PC-3 (cell line): ENCODE results near the gene FPGS. TPM values are rescaled to one million over a fixed set of nuclear protein-coding genes. Genes with fewer than 3 reads are reported as not detected.

Experiments
- ATAC-seq: fragments of 200-7000 bp; cut with Tn5 transposase; 2 replicates; pipeline ENCODE4 v1.9.1; 2020; ENCODE audit warnings: mild to moderate bottlenecking, moderate library complexity
- BruUV-seq: library from RNA; stranded (reverse); fragments of 400-500 nt; replicated peaks from 2 replicates; lab custom pipeline; 2021; lab: Mats Ljungman, UMichigan
- CTCF ChIA-PET: fragments of 300-600 bp; sonication (Branson Sonifier 250); formaldehyde crosslinking; loops from one replicate; lab custom pipeline; 2022; ENCODE audit warnings: antibody characterized with exemption; lab: Charles Lee
- POLR2A ChIA-PET: fragments of 300-600 bp; sonication (Branson Sonifier 250); formaldehyde crosslinking; loops from one replicate; lab custom pipeline; 2022; ENCODE audit warnings: antibody characterized with exemption; ENCODE audit not compliant: unreplicated experiment; lab: Charles Lee
- DNase-seq: peaks from one replicate; pipeline ENCODE4 v3.0.0-alpha.2; 2015
- H2AFZ ChIP-seq: fragments of 300-600 bp; sonication (generic); 2 replicates; pipeline ENCODE4 v1.6.0; 2016; ENCODE audit warnings: antibody characterized with exemption, low read length
- H3F3A ChIP-seq: fragments of 300-600 bp; sonication (generic); one replicate; pipeline ENCODE4 v1.6.0; 2017; ENCODE audit warnings: antibody characterized with exemption, low read length, control low read depth, mild to moderate bottlenecking; ENCODE audit not compliant: unreplicated experiment
- H3K27ac ChIP-seq: fragments of 300-600 bp; sonication (generic); 2 replicates; pipeline ENCODE4 v1.5.1; 2016; ENCODE audit warnings: mild to moderate bottlenecking, low read length
- H3K27me3 ChIP-seq: fragments of 300-600 bp; sonication (generic); 2 replicates; pipeline ENCODE4 v1.6.1; 2016; ENCODE audit warnings: low read length, mixed read lengths
- H3K36me3 ChIP-seq: fragments of 300-600 bp; sonication (generic); 2 replicates; pipeline ENCODE4 v1.6.1; 2016; ENCODE audit warnings: low read depth, mixed run types, low read length, mixed read lengths
- H3K4me1 ChIP-seq: fragments of 300-600 bp; sonication (generic); 2 replicates; pipeline ENCODE4 v1.5.1; 2016; ENCODE audit warnings: low read length; ENCODE audit not compliant: insufficient read depth
- H3K4me2 ChIP-seq: fragments of 300-600 bp; sonication (generic); 2 replicates; pipeline ENCODE4 v1.6.0; 2016; ENCODE audit warnings: low read length
- H3K4me3 ChIP-seq: fragments of 300-600 bp; sonication (generic); 2 replicates; pipeline ENCODE4 v1.5.1; 2016; ENCODE audit warnings: mild to moderate bottlenecking, low read length, mixed read lengths
- H3K79me2 ChIP-seq: fragments of 300-600 bp; sonication (generic); 2 replicates; pipeline ENCODE4 v1.6.1; 2017; ENCODE audit warnings: low read length, mixed read lengths
- H3K9ac ChIP-seq: fragments of 300-600 bp; sonication (generic); 2 replicates; pipeline ENCODE4 v1.6.0; 2016; ENCODE audit warnings: mild to moderate bottlenecking, low read length
- H3K9me2 ChIP-seq: fragments of 300-600 bp; sonication (generic); replicated peaks from 2 replicates; pipeline ENCODE4 v1.6.1; 2016; ENCODE audit warnings: mixed run types, low read length, mixed read lengths
- H3K9me3 ChIP-seq: fragments of 300-600 bp; sonication (generic); 2 replicates; pipeline ENCODE4 v1.6.1; 2016; ENCODE audit warnings: low read length, mixed read lengths
- H4K20me1 ChIP-seq: fragments of 300-600 bp; sonication (generic); 2 replicates; pipeline ENCODE4 v1.6.1; 2016; ENCODE audit warnings: low read length, mixed read lengths
- EZH2 ChIP-seq: fragments of 300-600 bp; sonication (generic); IDR thresholded peaks from one replicate; pipeline ENCODE4 v1.6.1; 2017; ENCODE audit warnings: antibody characterized with exemption, mild to moderate bottlenecking, low read length; ENCODE audit not compliant: unreplicated experiment
- EZH2phosphoT487 ChIP-seq: fragments of 300-600 bp; sonication (generic); IDR thresholded peaks from 2 replicates; pipeline ENCODE4 v1.6.1; 2018; ENCODE audit warnings: mild to moderate bottlenecking, antibody characterized with exemption, low read length, borderline replicate concordance
- intact Hi-C: fragments of 100-400 bp; cut with micrococcal nuclease; formaldehyde crosslinking; loops from 2 replicates; pipeline ENCODE4 v1.9.0; 2023
- total RNA-seq: library from RNA; depleted of rRNA; stranded (reverse); fragments of >200 nt; gene quantifications from 2 replicates; pipeline ENCODE4 v1.2.3, GENCODE V29; 2014
- TF ChIP-seq, protein P1 (sequence below): fragments of 300-600 bp; sonication (generic); conservative IDR thresholded peaks from 2 replicates; pipeline ENCODE4 v1.5.1; 2017; ENCODE audit warnings: antibody characterized with exemption, low read depth, mild to moderate bottlenecking, low read length

The FPGS gene
- total RNA-seq, 1 experiment from 2014 or later: 78.5 TPM

DNA sequence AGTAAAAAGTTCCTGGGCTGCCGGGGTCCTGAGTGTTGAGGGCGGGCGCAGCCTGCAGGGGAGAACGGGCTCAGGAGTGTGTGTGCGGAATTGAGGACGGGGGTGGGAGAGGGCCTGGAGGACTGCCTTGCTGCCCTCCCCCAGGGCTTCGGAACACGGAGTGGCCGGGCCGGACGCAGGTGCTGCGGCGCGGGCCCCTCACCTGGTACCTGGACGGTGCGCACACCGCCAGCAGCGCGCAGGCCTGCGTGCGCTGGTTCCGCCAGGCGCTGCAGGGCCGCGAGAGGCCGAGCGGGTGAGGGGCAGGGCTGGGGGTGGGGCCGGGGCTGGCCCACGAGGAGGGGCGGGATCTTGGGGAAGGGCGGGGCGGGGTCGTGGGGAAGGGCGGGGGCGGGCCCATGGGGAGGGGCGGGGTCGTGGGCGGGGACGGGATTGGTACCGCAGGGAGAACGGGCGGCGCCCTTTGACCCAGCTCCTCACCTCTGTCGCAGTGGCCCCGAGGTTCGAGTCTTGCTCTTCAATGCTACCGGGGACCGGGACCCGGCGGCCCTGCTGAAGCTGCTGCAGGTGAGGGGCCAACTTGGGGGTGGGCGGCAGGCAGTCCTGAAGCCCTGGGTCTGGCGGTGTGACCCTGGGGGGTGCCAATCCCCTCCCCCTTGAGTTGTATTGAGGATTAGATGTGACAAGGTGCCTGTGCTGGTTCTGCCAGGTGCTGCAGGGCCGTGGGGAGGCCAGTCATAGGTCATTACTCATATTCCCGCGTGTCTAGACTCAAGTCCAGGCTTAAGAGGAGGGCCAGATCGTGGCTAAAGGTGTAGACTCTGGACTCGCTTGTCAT is 7.1 kb downstream of the FPGS start:
- Histone ChIP-seq H3K9ac (no peak overlapping the region), H2AFZ (no peak overlapping the region), H3K4me2 (no peak overlapping the region), H3K27me3 (no peaks in the 10 kb centered on the region), H3F3A (no peaks in the 10 kb centered on the region), H3K9me3 (no peaks in the 10 kb centered on the region), H4K20me1 (no peaks in the 10 kb centered on the region), H3K4me3 (no peak overlapping the region), H3K36me3 (peaks cover 16% of the 10 kb centered on the region), H3K4me1 (no peaks in the 10 kb centered on the region), H3K79me2 (peaks cover 18% of the 10 kb centered on the region), H3K27ac (no peak overlapping the region), H3K9me2 (no peaks in the 10 kb centered on the region)
- intact Hi-C loops: no loop called here
- ATAC-seq (no peak), DNase-seq (no peak)
- BruUV-seq: no TSS peak
- ChIA-PET POLR2A (no interaction called here), CTCF (no interaction called here)
- TF ChIP-seq EZH2 (no peak), EZH2phosphoT487 (no peak)
- TF ChIP-seq, protein P1, sequence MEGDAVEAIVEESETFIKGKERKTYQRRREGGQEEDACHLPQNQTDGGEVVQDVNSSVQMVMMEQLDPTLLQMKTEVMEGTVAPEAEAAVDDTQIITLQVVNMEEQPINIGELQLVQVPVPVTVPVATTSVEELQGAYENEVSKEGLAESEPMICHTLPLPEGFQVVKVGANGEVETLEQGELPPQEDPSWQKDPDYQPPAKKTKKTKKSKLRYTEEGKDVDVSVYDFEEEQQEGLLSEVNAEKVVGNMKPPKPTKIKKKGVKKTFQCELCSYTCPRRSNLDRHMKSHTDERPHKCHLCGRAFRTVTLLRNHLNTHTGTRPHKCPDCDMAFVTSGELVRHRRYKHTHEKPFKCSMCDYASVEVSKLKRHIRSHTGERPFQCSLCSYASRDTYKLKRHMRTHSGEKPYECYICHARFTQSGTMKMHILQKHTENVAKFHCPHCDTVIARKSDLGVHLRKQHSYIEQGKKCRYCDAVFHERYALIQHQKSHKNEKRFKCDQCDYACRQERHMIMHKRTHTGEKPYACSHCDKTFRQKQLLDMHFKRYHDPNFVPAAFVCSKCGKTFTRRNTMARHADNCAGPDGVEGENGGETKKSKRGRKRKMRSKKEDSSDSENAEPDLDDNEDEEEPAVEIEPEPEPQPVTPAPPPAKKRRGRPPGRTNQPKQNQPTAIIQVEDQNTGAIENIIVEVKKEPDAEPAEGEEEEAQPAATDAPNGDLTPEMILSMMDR: no peak

GRCh38 chr9:127810378-127811187 is 7.9 kb downstream of the FPGS start:
- Histone ChIP-seq H3K27ac (no peak overlapping the region), H3K4me2 (no peak overlapping the region), H3K4me3 (no peak overlapping the region), H3K9me3 (no peaks in the 10 kb centered on the region), H3F3A (no peaks in the 10 kb centered on the region), H2AFZ (no peak overlapping the region), H3K4me1 (no peaks in the 10 kb centered on the region), H3K9ac (no peak overlapping the region), H3K9me2 (no peaks in the 10 kb centered on the region), H4K20me1 (no peaks in the 10 kb centered on the region), H3K27me3 (no peaks in the 10 kb centered on the region), H3K79me2 (peaks cover 10% of the 10 kb centered on the region), H3K36me3 (peaks cover 15% of the 10 kb centered on the region)
- DNase-seq (no peak), ATAC-seq (no peak)
- CTCF ChIA-PET: no interaction called here
- TF ChIP-seq EZH2 (no peak), EZH2phosphoT487 (no peak)
- TF ChIP-seq, protein P1: no peak
- BruUV-seq: no TSS peak
- POLR2A ChIA-PET: no interaction called here
- intact Hi-C loops: no loop called here
